RWPE2 (cell line): ENCODE data around the gene LACTBL1.

Source experiments
- ATAC-seq: fragments of 200-7000 bp; cut with Tn5 transposase; 3 replicates; pipeline ENCODE4 v1.9.1; 2021; ENCODE audit warnings: low read depth
- DNase-seq: peaks from one replicate; pipeline ENCODE4 v3.0.0-alpha.2; 2020; ENCODE audit warnings: low spot score
- H3K27ac ChIP-seq: fragments of 450-650 bp; 2 replicates; pipeline ENCODE4 v1.5.1; 2017; ENCODE audit warnings: mild to moderate bottlenecking; ENCODE audit not compliant: poor library complexity, severe bottlenecking
- H3K27me3 ChIP-seq: fragments of 250-450 bp; sonication (Bioruptor Pico); 2 replicates; pipeline ENCODE4 v1.5.1; 2021; ENCODE audit warnings: mild to moderate bottlenecking, moderate library complexity; ENCODE audit not compliant: insufficient read depth, poor library complexity, severe bottlenecking
- H3K36me3 ChIP-seq: fragments of 250-450 bp; sonication (Bioruptor Pico); 2 replicates; pipeline ENCODE4 v1.5.1; 2020; ENCODE audit warnings: low read depth, mild to moderate bottlenecking, moderate library complexity
- H3K4me1 ChIP-seq: fragments of 250-450 bp; sonication (Bioruptor Pico); 2 replicates; pipeline ENCODE4 v1.5.1; 2021; ENCODE audit warnings: mild to moderate bottlenecking, moderate library complexity; ENCODE audit not compliant: insufficient read depth, poor library complexity, severe bottlenecking
- H3K4me3 ChIP-seq: fragments of 250-450 bp; sonication (Bioruptor Pico); 2 replicates; pipeline ENCODE4 v1.5.1; 2021; ENCODE audit warnings: mild to moderate bottlenecking, moderate library complexity; ENCODE audit not compliant: severe bottlenecking
- H3K9me3 ChIP-seq: fragments of 250-450 bp; sonication (Bioruptor Pico); 2 replicates; pipeline ENCODE4 v1.5.1; 2021; ENCODE audit warnings: mild to moderate bottlenecking, moderate library complexity; ENCODE audit not compliant: severe bottlenecking
- CTCF ChIP-seq: fragments of 450-650 bp; IDR thresholded peaks from one replicate; pipeline ENCODE4 v1.5.1; 2017; ENCODE audit warnings: mild to moderate bottlenecking, moderate library complexity; ENCODE audit not compliant: poor library complexity, severe bottlenecking

LACTBL1 gene

GRCh38 chr1:22908880-22909426 is 63.7 kb downstream of the LACTBL1 start:
- no peak for ATAC-seq
- TF ChIP-seq CTCF = no peak

GRCh38 chr1:22907528-22907927 is 65.1 kb downstream of the LACTBL1 start:
- Histone ChIP-seq H3K27ac (no peak overlapping the region), H3K4me1 (no peaks in the 10 kb centered on the region), H3K36me3 (no peaks in the 10 kb centered on the region; the same call in 1 of the 2 replicates), H3K4me3 (no peak overlapping the region), H3K27me3 (no peaks in the 10 kb centered on the region), H3K9me3 (no peaks in the 10 kb centered on the region)
- DNase-seq = no peak
- TF ChIP-seq CTCF = no peak
- no peak for ATAC-seq

More at GRCh38 chr1:22908880-22909426, 63.7 kb downstream of the LACTBL1 start:
- no peak for DNase-seq
- H3K27ac ChIP-seq = no peak overlapping the region
- H3K4me1 ChIP-seq = no peaks in the 10 kb centered on the region
- H3K4me3 ChIP-seq = no peak overlapping the region
- no peaks in the 10 kb centered on the region for H3K27me3 ChIP-seq
- H3K9me3 ChIP-seq = no peaks in the 10 kb centered on the region
- no peaks in the 10 kb centered on the region; the same call in 1 of the 2 replicates for H3K36me3 ChIP-seq

GRCh38 chr1:22906968-22907367 is 65.7 kb downstream of the LACTBL1 start:
- H3K9me3 ChIP-seq = no peaks in the 10 kb centered on the region
- no peak overlapping the region for H3K4me3 ChIP-seq
- H3K27ac ChIP-seq = no peak overlapping the region
- ATAC-seq (no peak), DNase-seq (no peak)
- H3K27me3 ChIP-seq = no peaks in the 10 kb centered on the region
- TF ChIP-seq CTCF = no peak
- no peaks in the 10 kb centered on the region; the same call in 1 of the 2 replicates for H3K36me3 ChIP-seq
- no peaks in the 10 kb centered on the region for H3K4me1 ChIP-seq

- no peak for TF ChIP-seq CTCF
- Histone ChIP-seq H3K9me3 (no peaks in the 10 kb centered on the region), H3K4me3 (no peak overlapping the region), H3K4me1 (no peaks in the 10 kb centered on the region), H3K36me3 (no peaks in the 10 kb centered on the region; the same call in 1 of the 2 replicates), H3K27ac (no peak overlapping the region), H3K27me3 (no peaks in the 10 kb centered on the region)
- DNase-seq (no peak), ATAC-seq (no peak)
Measured at GRCh38 chr1:22903113-22903512, 69.6 kb downstream of the LACTBL1 start.
